AG04449 (cell line): ENCODE data around the gene SCN4A.
"Not testable (repeated sequence)": the region's sequence is repeated elsewhere in the genome, so short reads cannot be mapped to it uniquely, and the experiment has no call there.

Source experiments
- CTCF ChIA-PET: fragments of 350-600 bp; formaldehyde crosslinking; extraction: SDS; loops from one replicate; lab custom pipeline; 2021; ENCODE audit warnings: antibody characterized with exemption; lab: Yijun Ruan, JAX
- POLR2A ChIA-PET: fragments of 400-600, 350-600 bp; formaldehyde crosslinking; extraction: SDS; loops from one replicate; lab custom pipeline; 2020; ENCODE audit warnings: antibody characterized with exemption, inconsistent platforms; lab: Yijun Ruan, JAX
- DNase-seq: peaks from one replicate; pipeline ENCODE4 v3.0.0-alpha.2; 2010; ENCODE audit warnings: low read depth, low spot score
- H3K4me3 ChIP-seq: 2 replicates; pipeline ENCODE4 v1.5.1; 2011; ENCODE audit warnings: low read depth, mild to moderate bottlenecking, control low read depth, low read length
- CTCF ChIP-seq: IDR thresholded peaks from one replicate; pipeline ENCODE4 v1.5.1; 2011; ENCODE audit warnings: mild to moderate bottlenecking, moderate library complexity, low read length, control low read depth, inconsistent platforms; ENCODE audit not compliant: insufficient read depth; ENCODE audit errors: missing control alignments

SCN4A gene

GRCh38 chr17:64015447-64015846 lies 42.7 kb upstream of the SCN4A start:
- TF ChIP-seq CTCF: no peak
- POLR2A ChIA-PET: no interaction called here
- CTCF ChIA-PET: no interaction called here
- no peak overlapping the region for H3K4me3 ChIP-seq
- DNase-seq: no peak

- TF ChIP-seq CTCF: no peak
- DNase-seq: no peak
- POLR2A ChIA-PET: interaction anchor here (0.8 kb wide), 1 partner anchor 13 kb away, joined by 3 read pairs; no protein-coding TSS in a partner anchor
- CTCF ChIA-PET: interaction anchor here (0.8 to 2.4 kb wide), 5 partner anchors 16 to 123 kb away, joined by 3 to 6 read pairs (median 3); partner anchors contain the start of gene GH1
- no peak overlapping the region for H3K4me3 ChIP-seq
These were observed 37.1 kb upstream of the SCN4A start for GRCh38 chr17:64009571-64010402.

- POLR2A ChIA-PET: no interaction called here
- CTCF ChIA-PET: interaction anchor here (1.3 to 1.8 kb wide), 2 partner anchors 17 to 20 kb away, joined by 3 to 6 read pairs; no protein-coding TSS in a partner anchor
- no peak overlapping the region for H3K4me3 ChIP-seq
- no peak for TF ChIP-seq CTCF
- no peak for DNase-seq
These were observed 36.1 kb upstream of the SCN4A start for GRCh38 chr17:64008830-64009229.

- no peak overlapping the region for H3K4me3 ChIP-seq
- TF ChIP-seq CTCF: no peak
- DNase-seq: no peak
- CTCF ChIA-PET: no interaction called here
- POLR2A ChIA-PET: no interaction called here
These were observed 35.6 kb upstream of the SCN4A start for GRCh38 chr17:64008346-64008745.

- no peak for TF ChIP-seq CTCF
- ChIA-PET POLR2A (no interaction called here), CTCF (interaction anchor here (1.0 to 3.8 kb wide), 3 partner anchors 9 to 19 kb away, joined by 4 to 39 read pairs (median 12); partner anchors contain the start of gene ICAM2)
- DNase-seq: no peak
- H3K4me3 ChIP-seq: no peak overlapping the region
These were observed 35.1 kb upstream of the SCN4A start for GRCh38 chr17:64007838-64008282.

- CTCF ChIA-PET: interaction anchor here (0.5 to 3.8 kb wide), 7 partner anchors 10 to 128 kb away, joined by 3 to 39 read pairs (median 4); partner anchors contain the start of genes GH1 and ICAM2
- DNase-seq, H3K4me3 ChIP-seq, POLR2A ChIA-PET: not testable (repeated sequence)
These were observed 34.5 kb upstream of the SCN4A start for GRCh38 chr17:64007089-64007837.
